GM21381 (cell line): Measurements from ENCODE around the gene CDKN2B-AS1.
"Not testable (repeated sequence)": the region's sequence is repeated elsewhere in the genome, so short reads cannot be mapped to it uniquely, and the experiment has no call there.

Source experiments
- ATAC-seq: cut with Tn5 transposase; IDR thresholded peaks from one replicate; pipeline ENCODE4 v1.9.1; 2021; ENCODE audit warnings: mild to moderate bottlenecking, moderate library complexity; ENCODE audit not compliant: unreplicated experiment

CDKN2B-AS1 gene

DNA sequence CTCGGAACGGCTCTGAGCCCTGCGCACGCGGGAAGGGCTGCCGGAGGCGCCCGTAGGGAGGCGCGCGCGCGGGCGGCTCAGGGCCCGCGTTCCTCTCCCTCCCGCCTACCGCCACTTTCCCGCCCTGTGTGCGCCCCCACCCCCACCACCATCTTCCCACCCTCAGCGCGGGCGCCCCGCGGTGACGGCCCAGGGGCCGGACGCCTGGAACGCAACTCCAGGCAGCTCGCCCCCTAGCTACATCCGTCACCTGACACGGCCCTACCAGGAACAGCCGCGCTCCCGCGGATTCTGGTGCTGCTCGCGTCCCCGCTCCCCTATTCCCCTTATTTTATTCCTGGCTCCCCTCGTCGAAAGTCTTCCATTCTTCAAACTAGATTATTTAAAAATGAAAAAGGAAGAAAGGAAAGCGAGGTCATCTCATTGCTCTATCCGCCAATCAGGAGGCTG is at the start of gene CDKN2B-AS1:
Gene CDKN2B-AS1, plus strand, starts transcription at position 236 of the 450 bp plus-strand sequence.
- peak; percentile 41 for ATAC-seq

DNA sequence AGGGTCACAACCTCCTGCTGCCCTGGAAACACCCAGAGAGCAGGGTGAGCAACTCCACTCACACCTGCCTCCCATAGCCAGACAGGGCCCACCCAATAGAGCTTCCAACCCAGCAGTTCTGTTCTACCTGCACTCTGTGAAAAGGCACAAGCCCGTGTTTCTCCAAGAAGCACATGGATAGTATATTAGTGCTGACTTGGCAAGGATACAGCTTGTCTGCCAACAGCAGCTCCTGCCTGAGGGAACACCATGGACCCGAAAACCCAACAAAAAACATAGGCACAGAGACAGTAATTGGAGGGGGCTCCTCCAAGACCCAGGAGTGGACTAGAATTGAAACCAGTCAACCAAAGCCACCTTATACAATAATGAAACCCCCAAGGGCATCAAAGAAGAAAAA is 49.0 kb upstream of the CDKN2B-AS1 start:
- ATAC-seq, result no peak

DNA sequence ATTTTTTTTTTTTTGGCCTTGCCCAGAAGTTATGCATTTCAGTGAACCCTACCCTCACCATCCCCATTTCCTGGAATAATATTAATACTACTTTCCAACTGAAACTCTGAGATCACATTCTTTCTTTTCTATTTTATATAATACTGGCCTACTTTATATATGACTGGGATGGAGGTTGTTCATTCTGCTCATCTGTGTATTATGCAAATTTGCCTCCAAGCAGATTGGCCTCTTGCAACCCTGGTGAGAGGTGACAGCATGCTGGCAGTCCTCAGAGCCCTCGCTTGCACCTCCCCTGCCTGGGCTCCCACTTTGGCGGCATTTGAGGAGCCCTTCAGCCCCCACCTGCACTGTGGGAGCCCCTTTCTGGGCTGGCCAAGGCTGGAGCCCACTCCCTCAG is 35.8 kb upstream of the CDKN2B-AS1 start:
- no peak for ATAC-seq

DNA sequence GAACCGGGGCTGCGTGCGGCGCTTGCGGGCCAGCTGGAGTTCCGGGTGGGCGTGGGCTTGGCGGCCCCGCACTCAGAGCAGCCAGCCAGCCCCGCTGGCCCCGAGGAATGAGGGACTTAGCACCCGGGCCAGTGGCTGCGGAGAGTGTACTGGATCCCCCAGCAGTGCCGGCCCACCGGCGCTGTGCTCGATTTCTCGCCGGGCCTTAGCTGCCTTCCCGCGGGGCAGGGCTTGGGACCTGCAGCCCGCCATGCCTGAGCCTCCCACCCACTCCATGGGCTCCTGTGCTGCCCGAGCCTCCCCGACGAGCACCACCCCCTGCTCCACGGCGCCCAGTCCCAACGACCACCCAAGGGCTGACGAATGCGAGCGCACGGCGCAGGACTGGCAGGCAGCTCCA is 35.3 kb upstream of the CDKN2B-AS1 start:
- ATAC-seq, result not testable (repeated sequence)

DNA sequence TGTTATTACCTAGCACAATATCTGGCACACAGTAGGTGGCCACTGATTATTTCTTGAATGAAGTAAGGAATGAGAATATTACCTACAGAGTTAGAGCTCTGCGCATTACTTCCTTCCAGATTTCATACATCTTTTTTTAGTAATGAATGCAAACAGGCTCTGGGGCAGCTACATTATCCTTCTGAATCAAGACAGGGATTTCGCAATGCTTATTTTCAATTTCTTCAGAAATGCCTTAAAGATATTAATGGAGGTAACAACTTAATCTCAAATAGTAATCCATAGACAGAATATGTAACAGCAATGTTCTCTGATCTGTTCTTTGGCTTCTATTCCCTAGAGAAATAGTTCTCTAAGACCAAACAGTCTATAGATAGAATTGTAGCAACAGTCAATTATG is 33.0 kb upstream of the CDKN2B-AS1 start:
- ATAC-seq, result no peak

DNA sequence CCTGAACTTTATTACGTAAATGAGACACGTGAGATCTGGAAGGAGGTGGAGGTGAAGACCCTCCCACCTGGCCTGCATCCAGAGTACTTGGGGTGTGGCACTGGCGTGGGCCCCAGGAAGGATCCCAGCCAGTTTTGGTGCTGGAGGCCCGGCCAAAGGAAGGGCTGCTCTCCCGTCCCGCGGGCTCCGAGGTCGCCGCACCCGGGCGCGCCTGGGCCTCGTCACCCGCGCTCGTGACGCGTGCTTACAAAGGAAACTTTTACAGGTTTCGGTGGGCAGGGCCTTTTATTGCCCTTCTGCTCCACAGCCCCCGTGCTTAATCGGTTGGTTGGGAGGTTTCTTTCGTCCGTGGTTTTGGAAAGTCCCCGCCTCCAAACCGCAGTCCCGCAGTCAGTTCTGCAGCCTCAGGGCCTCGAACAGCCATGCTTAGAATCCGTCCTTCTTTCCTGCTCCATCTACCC is 29.6 kb upstream of the CDKN2B-AS1 start:
- ATAC-seq, result peak; percentile 51

DNA sequence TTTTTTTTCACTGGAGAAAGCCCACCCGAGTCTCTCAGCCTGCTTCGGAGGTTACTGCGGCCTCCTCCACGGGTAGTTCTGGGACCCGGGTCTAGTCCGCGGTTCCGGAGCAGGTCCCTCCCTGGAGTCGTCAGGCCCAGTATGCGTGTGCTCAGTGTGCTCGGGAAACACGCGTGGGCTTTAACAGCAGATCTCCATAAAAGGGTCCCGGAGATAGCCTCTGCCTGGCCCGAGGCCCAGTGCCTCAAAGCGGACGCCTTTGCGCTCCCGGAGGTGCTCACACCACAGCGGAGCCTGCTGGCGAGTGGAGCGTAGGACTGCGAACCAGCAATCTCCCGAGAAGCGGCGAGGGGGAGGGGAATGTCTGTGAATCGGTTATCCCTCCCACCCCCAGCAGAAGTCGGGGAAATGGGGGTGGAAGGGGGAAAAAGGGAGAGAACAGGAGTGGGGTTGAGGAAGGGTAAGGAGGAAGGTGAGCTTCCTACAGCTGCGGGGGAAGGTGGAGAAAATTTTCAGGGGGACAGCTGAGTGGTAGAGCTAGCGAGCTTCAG is 29.1 kb upstream of the CDKN2B-AS1 start:
- peak; percentile 81 for ATAC-seq

DNA sequence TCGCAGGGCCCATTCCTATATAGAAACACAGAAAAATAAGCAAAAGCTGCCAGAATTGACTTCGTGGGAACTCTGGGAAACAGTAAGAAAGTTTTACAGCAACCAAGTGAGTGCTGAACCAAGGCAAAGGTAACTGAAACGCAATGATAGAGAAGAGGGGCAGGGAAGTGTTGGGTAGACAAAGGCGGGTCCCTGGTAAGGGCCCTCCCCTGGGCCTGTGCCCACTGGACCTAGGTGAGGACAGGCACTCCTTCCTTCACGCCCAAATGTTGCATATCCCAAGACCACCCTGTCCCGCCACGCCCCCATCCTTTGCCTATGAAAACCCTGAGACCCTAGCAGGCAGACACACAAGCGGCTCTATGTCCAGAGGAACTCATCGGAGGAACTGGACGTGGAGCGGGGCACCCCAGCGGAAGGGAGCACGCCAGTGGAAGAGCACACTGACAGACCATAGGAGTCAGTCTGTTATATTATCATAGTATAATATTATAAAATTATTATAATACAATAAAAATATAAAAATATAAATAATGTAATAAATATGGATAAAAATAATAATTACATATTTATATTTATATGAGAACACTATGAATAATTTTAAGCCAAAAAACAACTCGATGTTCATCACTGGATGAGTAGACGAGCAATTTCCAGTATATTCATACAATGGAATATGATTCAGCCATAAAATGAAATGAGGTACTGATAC is 28.3 kb upstream of the CDKN2B-AS1 start:
- no peak for ATAC-seq

DNA sequence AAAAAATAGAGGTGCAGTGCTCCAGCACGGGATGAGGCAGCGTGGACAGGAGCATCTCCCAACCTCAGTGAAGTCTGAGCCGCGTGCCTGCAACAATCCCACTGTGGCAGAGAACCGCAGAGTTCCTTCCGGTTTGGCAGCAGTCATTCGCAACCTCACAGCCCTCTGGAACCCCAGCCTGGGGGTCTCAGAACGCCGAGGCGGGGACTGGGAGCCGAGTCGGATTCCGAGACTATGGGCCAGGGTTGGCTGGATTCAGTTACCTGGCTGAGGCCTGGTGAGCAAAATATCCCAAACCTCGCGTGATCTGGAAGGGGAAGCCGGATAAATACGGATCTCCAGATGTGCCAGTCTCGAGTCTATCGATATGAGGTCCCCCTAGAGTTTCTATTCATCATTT is 27.4 kb upstream of the CDKN2B-AS1 start:
- ATAC-seq, result no peak

DNA sequence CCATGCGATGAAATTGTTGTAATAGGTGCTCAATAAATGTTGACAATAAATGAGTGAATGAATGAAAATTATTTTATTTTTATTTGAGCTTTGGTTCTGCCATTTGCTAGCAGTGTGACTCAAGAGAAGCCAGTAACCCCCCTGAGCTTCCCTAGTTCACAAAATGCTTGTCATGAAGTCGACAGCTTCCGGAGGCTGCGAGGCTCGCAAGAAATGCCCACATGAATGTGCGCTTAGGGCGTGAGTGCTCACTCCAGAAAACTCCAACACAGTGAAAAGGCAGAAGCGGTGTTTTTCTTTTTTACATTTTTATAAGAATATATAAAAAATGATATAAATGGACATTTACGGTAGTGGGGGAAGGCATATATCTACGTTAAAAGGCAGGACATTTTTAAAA is 26.9 kb upstream of the CDKN2B-AS1 start:
- ATAC-seq, result no peak

DNA sequence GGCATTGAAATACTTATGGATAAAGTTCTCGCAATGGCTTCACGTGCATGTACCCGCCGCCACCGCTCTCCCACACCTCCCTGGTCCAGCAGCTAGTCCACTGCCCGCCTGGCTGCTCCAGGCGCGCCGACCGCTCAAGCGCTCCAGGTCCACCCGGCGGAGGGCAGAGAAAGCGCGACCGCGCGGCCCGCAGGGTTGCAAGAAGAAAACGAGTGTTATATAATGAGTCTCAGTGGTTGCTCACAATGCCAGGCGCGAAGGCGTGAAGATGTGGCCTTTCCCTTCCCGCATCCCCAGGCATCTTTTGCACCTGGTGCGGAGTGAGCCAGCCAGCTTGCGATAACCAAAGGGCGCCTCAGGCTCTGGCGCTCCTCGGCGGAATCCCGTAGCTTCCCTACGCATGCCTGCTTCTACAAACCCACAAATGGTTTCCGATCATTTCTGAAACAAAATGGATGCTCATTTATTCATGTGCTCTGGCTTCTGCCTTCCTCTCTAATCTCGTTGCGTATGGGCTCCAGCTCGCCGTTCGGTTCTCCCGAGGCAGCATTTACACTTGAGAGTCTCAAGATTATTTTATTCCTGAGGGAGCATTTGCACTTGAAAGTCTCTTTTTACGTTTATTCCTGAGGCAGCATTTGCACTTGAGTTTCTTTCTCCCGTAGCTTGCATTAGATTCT is 26.1 kb upstream of the CDKN2B-AS1 start:
- no peak for ATAC-seq

DNA sequence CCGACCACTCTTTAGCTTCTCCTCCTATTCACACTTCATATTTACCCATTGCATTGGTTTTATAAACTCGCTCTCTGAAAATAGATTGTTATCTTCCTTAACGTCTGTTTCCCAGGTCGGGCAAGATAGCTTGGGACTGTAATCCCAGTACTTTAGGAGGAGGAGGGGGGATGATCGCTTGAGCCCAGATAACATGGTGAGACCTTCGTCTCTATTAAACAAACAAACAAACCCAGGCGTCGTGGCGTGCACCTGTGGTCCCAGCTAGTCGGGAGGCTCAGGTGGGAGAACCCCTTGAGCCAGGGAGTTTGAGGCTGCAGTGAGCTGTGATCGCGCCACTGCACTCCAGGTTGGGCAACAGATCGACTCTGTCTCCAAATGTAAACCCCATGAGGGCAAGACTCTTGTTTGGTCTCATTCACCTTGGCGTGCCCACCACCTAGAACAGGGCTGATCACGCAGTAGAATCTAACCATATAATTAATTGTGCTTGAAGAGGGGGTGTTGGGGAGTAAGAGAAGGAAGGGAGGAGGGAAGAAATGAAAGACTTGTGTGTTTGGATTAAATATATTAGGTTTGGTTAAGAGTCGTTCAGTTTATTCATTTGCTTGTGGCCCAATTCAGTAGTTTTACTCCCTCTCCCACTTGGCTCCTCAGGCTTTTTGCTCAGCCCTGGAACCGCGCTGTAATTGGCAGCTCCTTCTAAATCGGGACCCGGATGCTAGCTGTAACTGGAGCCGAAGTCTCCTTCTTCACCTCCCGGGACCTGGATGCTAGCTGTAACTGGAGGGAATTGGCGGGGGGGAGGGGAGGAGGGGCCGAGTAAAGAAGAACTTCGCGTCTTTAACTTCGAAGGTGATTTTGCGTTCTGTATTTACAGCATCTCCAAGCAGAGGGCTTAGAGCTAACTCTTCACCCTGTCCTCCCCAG is 25.3 kb upstream of the CDKN2B-AS1 start:
- no peak for ATAC-seq

DNA sequence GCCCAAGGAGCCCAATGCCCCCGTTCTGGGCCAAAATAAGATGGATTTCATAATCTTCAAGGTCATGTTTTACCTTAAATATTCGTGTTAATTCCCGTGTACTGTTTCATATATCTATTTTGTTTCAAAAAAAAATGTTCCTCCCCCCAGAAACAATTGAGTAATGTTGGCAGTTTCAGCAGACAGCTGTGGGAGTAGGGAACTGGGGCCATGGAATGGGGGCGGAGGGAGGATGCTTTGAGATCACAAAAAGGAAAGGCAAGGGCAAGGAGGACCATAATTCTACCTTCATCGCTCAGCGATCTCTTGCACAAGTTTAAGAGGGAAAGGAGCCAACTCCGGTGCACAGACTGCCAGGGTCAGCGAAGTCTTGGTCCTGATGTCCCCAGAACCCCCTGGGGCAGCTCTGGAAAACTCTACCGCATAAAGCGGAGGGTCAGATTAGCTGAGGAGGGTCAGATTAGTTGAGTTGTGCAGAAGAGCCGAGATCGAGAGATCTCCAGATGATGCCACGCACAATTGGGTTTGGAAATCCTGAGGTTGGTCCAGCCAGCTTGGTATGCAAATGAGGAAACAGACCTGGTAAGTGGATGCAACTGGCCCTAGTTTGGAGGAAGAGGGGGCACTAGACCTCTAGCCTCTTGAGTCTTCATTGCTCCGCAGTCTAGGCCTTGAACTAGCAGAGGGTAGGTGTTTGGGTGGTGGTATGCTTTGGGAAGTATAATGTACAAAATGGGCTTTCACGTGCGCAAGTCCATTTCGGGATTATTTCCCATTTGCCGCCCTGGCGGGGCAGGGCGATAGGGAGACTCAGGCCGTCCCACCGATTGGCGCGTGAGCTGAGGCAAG is 24.4 kb upstream of the CDKN2B-AS1 start:
- no peak for ATAC-seq

DNA sequence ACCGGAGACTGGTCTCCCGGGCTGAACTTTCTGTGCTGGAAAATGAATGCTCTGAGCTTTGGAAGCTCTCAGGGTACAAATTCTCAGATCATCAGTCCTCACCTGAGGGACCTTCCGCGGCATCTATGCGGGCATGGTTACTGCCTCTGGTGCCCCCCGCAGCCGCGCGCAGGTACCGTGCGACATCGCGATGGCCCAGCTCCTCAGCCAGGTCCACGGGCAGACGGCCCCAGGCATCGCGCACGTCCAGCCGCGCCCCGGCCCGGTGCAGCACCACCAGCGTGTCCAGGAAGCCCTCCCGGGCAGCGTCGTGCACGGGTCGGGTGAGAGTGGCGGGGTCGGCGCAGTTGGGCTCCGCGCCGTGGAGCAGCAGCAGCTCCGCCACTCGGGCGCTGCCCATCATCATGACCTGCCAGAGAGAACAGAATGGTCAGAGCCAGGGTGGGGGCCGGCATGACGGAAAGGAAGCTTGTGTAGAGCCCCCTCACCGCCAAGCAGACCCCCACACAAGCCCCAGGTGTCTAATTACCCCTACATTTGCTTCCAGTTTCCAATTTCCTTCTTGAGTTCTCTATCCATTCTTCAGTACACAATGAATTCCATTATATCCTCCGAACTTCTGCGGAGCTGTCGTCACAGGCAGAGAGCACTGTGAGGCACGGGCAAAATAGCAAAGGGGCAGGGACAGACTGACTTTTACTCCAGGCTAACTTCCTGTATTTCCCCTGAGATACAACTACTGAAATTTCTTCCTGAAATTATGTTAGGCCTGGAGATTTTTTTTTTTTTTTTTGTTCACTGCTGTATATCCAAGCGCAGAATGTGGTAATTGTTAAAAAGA is 23.6 kb upstream of the CDKN2B-AS1 start:
- no peak for ATAC-seq

DNA sequence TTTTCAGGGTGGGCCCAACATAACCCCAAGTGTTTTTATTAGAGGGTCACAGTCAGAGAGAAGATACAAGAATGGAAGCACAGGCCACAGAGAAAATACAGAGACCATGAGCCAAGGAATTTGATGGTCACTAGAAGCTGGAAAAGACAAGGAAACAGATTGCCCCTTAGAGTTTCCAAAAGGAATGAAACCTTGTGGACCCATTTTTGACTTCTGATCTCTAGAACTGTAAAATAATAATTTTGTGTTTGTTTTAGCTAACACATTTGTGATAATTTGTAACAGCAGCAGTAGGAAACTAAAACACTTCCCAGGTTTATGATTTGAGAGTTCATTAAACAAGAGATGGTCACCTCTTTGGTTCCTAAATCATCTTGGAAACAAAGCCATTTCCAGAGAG is 22.2 kb upstream of the CDKN2B-AS1 start:
- no peak for ATAC-seq

DNA sequence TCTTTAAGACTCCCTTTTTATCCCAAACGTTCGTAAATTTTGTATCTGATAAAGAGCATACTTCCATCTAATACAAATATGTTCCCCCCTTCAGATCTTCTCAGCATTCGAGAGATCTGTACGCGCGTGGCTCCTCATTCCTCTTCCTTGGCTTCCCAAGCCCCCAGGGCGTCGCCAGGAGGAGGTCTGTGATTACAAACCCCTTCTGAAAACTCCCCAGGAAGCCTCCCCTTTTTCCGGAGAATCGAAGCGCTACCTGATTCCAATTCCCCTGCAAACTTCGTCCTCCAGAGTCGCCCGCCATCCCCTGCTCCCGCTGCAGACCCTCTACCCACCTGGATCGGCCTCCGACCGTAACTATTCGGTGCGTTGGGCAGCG is 20.3 kb upstream of the CDKN2B-AS1 start:
- no peak for ATAC-seq

DNA sequence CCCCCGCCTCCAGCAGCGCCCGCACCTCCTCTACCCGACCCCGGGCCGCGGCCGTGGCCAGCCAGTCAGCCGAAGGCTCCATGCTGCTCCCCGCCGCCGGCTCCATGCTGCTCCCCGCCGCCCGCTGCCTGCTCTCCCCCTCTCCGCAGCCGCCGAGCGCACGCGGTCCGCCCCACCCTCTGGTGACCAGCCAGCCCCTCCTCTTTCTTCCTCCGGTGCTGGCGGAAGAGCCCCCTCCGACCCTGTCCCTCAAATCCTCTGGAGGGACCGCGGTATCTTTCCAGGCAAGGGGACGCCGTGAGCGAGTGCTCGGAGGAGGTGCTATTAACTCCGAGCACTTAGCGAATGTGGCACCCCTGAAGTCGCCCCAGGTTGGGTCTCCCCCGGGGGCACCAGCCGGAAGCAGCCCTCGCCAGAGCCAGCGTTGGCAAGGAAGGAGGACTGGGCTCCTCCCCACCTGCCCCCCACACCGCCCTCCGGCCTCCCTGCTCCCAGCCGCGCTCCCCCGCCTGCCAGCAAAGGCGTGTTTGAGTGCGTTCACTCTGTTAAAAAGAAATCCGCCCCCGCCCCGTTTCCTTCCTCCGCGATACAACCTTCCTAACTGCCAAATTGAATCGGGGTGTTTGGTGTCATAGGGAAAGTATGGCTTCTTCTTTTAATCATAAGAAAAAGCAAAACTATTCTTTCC is 19.7 kb upstream of the CDKN2B-AS1 start:
- peak; percentile 61 for ATAC-seq

DNA sequence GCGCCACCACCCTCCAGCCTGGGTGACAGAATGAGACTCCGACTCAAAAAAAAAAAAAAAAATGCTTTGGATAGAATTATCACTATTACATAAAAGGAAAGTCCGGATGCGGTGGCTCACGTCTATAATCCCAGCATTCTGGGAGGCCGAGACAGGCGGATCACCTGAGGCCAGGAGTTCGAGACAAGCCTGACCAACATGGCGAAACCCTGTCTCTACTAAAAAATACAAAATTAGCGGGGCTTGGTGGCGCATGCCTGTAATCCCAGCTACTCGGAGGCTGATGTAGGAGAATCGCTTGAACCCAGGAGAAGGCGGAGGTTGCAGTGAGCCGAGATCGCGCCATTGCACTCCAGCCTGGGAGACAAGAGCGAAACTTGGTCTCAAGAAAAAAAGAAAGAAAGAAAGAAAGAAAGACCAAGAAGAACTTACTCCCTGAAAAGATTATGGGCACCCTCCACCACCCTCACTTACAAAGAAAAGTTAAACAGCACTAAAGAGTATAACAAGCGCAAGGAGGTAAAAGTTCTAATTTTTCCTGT is 18.2 kb upstream of the CDKN2B-AS1 start:
- ATAC-seq, result no peak
